Measurements from ENCODE around the gene PRKAG1. TPM values are rescaled to one million over a fixed set of nuclear protein-coding genes. Genes with fewer than 3 reads are reported as not detected.
A peak's percentile ranks its signal among the peaks of the same experiment; 100 is the strongest.

PRKAG1 gene
- total RNA-seq, 1 experiment from 2014 or later, result 41.6 TPM

DNA sequence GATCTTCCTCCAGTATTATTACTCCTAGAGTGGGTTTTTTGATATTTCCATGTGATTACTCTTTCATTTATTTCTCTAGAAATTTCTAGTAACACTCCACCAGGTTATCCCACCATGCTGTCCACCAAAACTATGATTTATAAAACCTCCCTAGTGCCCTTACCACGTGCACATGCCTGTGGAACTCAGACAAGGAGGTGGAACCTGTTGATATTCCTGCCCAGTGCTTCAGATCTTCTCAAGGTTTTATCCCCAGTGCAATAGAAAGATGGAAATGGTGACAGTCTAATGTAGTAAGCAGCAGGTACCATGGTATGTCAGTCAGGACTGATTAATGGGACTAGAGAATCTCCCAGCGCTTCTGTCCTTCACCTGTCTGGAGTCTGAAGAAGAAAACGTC lies 57.7 kb downstream of the PRKAG1 start:
- no peak for DNase-seq (ENCODE audit: low spot score)
- H3K4me1 Mint-ChIP-seq, result peaks cover 33% of the 10 kb centered on the region
- H3K27me3 Mint-ChIP-seq (ENCODE audit: low read depth), result peaks cover 7% of the 10 kb centered on the region; the same call in 1 of the 2 replicates
- no peak for TF ChIP-seq ELF4 (CRISPR knock-in tag; IDR thresholded peaks at IDR 0.05; ENCODE audit: low read depth)
- TF ChIP-seq, protein P1, sequence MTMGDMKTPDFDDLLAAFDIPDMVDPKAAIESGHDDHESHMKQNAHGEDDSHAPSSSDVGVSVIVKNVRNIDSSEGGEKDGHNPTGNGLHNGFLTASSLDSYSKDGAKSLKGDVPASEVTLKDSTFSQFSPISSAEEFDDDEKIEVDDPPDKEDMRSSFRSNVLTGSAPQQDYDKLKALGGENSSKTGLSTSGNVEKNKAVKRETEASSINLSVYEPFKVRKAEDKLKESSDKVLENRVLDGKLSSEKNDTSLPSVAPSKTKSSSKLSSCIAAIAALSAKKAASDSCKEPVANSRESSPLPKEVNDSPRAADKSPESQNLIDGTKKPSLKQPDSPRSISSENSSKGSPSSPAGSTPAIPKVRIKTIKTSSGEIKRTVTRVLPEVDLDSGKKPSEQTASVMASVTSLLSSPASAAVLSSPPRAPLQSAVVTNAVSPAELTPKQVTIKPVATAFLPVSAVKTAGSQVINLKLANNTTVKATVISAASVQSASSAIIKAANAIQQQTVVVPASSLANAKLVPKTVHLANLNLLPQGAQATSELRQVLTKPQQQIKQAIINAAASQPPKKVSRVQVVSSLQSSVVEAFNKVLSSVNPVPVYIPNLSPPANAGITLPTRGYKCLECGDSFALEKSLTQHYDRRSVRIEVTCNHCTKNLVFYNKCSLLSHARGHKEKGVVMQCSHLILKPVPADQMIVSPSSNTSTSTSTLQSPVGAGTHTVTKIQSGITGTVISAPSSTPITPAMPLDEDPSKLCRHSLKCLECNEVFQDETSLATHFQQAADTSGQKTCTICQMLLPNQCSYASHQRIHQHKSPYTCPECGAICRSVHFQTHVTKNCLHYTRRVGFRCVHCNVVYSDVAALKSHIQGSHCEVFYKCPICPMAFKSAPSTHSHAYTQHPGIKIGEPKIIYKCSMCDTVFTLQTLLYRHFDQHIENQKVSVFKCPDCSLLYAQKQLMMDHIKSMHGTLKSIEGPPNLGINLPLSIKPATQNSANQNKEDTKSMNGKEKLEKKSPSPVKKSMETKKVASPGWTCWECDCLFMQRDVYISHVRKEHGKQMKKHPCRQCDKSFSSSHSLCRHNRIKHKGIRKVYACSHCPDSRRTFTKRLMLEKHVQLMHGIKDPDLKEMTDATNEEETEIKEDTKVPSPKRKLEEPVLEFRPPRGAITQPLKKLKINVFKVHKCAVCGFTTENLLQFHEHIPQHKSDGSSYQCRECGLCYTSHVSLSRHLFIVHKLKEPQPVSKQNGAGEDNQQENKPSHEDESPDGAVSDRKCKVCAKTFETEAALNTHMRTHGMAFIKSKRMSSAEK (CRISPR knock-in tag; IDR thresholded peaks at IDR 0.05; ENCODE audit: borderline replicate concordance), result no peak
- no peak for TF ChIP-seq MXD4 (CRISPR knock-in tag; IDR thresholded peaks at IDR 0.05; ENCODE audit: borderline replicate concordance)
- TF ChIP-seq, protein P2, sequence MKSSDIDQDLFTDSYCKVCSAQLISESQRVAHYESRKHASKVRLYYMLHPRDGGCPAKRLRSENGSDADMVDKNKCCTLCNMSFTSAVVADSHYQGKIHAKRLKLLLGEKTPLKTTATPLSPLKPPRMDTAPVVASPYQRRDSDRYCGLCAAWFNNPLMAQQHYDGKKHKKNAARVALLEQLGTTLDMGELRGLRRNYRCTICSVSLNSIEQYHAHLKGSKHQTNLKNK (CRISPR knock-in tag; IDR thresholded peaks at IDR 0.05), result no peak
- TF ChIP-seq ETV6 (CRISPR knock-in tag; IDR thresholded peaks at IDR 0.05), result no peak
- no peak for TF ChIP-seq ZNF219 (CRISPR knock-in tag; IDR thresholded peaks at IDR 0.05; ENCODE audit: borderline replicate concordance)
- no peak for TF ChIP-seq ZNF671 (CRISPR knock-in tag; IDR thresholded peaks at IDR 0.05)
- no peak for TF ChIP-seq GRHL2 (CRISPR knock-in tag; IDR thresholded peaks at IDR 0.05; ENCODE audit: insufficient replicate concordance, severe bottlenecking)
- no peak for TF ChIP-seq ZNF232 (CRISPR knock-in tag; IDR thresholded peaks at IDR 0.05)
- no peak for TF ChIP-seq CREB1 (CRISPR knock-in tag; IDR thresholded peaks at IDR 0.05)
- TF ChIP-seq, protein P3, sequence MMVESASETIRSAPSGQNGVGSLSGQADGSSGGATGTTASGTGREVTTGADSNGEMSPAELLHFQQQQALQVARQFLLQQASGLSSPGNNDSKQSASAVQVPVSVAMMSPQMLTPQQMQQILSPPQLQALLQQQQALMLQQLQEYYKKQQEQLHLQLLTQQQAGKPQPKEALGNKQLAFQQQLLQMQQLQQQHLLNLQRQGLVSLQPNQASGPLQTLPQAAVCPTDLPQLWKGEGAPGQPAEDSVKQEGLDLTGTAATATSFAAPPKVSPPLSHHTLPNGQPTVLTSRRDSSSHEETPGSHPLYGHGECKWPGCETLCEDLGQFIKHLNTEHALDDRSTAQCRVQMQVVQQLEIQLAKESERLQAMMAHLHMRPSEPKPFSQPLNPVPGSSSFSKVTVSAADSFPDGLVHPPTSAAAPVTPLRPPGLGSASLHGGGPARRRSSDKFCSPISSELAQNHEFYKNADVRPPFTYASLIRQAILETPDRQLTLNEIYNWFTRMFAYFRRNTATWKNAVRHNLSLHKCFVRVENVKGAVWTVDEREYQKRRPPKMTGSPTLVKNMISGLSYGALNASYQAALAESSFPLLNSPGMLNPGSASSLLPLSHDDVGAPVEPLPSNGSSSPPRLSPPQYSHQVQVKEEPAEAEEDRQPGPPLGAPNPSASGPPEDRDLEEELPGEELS (CRISPR knock-in tag; IDR thresholded peaks at IDR 0.05), result no peak
- TF ChIP-seq CREM (CRISPR knock-in tag; IDR thresholded peaks at IDR 0.05), result no peak
- no peaks in the 10 kb centered on the region for H3K36me3 Mint-ChIP-seq
- ATAC-seq, result no peak
- ChIA-PET POLR2A (no interaction called here), CTCF (interaction anchor here (1.3 to 1.5 kb wide), 2 partner anchors 27 to 36 kb away, joined by 5 to 7 read pairs; no protein-coding TSS in a partner anchor)
- no peaks in the 10 kb centered on the region for H3K9me3 Mint-ChIP-seq
- H3K4me3 Mint-ChIP-seq, result no peak overlapping the region
- no peak overlapping the region for H3K27ac Mint-ChIP-seq

DNA sequence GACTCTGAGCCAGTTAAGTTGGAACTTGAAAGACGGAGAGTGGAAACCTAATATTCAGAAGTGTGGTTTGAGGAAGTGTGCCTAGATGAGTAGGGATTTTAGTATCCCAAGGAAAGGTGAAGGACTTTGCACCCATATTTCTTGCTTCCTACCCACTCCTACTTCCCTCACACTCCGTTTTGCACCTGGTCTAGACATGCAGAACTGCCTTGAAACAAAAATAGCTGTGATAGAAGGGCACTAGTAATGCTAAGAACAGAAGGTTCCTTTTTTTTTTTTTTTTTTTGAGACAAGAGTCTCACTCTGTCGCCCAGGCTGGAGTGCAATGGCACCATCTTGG lies 60.6 kb downstream of the PRKAG1 start:
- peaks cover 7% of the 10 kb centered on the region; the same call in 1 of the 2 replicates for H3K27me3 Mint-ChIP-seq (ENCODE audit: low read depth)
- H3K36me3 Mint-ChIP-seq, result peaks cover 11% of the 10 kb centered on the region
- no peaks in the 10 kb centered on the region for H3K9me3 Mint-ChIP-seq
- peaks cover 31% of the 10 kb centered on the region for H3K4me1 Mint-ChIP-seq
- DNase-seq (ENCODE audit: low spot score) (no peak), ATAC-seq (no peak)
- peak overlapping the region; percentile 95 for H3K4me3 Mint-ChIP-seq
- H3K27ac Mint-ChIP-seq, result peak overlapping the region; percentile 80
- POLR2A ChIA-PET, result interaction anchor here (0.6 to 1.8 kb wide), 8 partner anchors 10 to 384 kb away, joined by 3 to 10 read pairs (median 5); partner anchors contain the start of genes DDX23 and FKBP11
- CTCF ChIA-PET, result interaction anchor here (0.7 to 3.6 kb wide), 17 partner anchors 8 to 205 kb away, joined by 3 to 38 read pairs (median 10); partner anchors contain the start of genes WNT1 and WNT10B
- TF ChIP-seq NFYB (CRISPR knock-in tag; conservative IDR thresholded peaks at IDR 0.05; ENCODE audit: low read depth), result no peak
- TF ChIP-seq ZNF317 (CRISPR knock-in tag; IDR thresholded peaks at IDR 0.05; ENCODE audit: borderline replicate concordance, low read depth), result no peak
- TF ChIP-seq JUN (CRISPR knock-in tag; IDR thresholded peaks at IDR 0.05), result no peak
- TF ChIP-seq, protein P4, sequence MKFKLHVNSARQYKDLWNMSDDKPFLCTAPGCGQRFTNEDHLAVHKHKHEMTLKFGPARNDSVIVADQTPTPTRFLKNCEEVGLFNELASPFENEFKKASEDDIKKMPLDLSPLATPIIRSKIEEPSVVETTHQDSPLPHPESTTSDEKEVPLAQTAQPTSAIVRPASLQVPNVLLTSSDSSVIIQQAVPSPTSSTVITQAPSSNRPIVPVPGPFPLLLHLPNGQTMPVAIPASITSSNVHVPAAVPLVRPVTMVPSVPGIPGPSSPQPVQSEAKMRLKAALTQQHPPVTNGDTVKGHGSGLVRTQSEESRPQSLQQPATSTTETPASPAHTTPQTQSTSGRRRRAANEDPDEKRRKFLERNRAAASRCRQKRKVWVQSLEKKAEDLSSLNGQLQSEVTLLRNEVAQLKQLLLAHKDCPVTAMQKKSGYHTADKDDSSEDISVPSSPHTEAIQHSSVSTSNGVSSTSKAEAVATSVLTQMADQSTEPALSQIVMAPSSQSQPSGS (CRISPR knock-in tag; IDR thresholded peaks at IDR 0.05; ENCODE audit: borderline replicate concordance, low read depth), result no peak
- TF ChIP-seq, protein P5, sequence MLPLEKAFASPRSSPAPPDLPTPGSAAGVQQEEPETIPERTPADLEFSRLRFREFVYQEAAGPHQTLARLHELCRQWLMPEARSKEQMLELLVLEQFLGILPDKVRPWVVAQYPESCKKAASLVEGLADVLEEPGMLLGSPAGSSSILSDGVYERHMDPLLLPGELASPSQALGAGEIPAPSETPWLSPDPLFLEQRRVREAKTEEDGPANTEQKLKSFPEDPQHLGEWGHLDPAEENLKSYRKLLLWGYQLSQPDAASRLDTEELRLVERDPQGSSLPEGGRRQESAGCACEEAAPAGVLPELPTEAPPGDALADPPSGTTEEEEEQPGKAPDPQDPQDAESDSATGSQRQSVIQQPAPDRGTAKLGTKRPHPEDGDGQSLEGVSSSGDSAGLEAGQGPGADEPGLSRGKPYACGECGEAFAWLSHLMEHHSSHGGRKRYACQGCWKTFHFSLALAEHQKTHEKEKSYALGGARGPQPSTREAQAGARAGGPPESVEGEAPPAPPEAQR (CRISPR knock-in tag; IDR thresholded peaks at IDR 0.05), result no peak
- TF ChIP-seq, protein P6, sequence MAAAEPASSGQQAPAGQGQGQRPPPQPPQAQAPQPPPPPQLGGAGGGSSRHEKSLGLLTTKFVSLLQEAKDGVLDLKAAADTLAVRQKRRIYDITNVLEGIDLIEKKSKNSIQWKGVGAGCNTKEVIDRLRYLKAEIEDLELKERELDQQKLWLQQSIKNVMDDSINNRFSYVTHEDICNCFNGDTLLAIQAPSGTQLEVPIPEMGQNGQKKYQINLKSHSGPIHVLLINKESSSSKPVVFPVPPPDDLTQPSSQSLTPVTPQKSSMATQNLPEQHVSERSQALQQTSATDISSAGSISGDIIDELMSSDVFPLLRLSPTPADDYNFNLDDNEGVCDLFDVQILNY (CRISPR knock-in tag; IDR thresholded peaks at IDR 0.05), result no peak
- no peak for TF ChIP-seq ZNF396 (CRISPR knock-in tag; IDR thresholded peaks at IDR 0.05; ENCODE audit: borderline replicate concordance)
- TF ChIP-seq, protein P7, sequence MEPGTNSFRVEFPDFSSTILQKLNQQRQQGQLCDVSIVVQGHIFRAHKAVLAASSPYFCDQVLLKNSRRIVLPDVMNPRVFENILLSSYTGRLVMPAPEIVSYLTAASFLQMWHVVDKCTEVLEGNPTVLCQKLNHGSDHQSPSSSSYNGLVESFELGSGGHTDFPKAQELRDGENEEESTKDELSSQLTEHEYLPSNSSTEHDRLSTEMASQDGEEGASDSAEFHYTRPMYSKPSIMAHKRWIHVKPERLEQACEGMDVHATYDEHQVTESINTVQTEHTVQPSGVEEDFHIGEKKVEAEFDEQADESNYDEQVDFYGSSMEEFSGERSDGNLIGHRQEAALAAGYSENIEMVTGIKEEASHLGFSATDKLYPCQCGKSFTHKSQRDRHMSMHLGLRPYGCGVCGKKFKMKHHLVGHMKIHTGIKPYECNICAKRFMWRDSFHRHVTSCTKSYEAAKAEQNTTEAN (CRISPR knock-in tag; IDR thresholded peaks at IDR 0.05), result no peak
- TF ChIP-seq, protein P8, sequence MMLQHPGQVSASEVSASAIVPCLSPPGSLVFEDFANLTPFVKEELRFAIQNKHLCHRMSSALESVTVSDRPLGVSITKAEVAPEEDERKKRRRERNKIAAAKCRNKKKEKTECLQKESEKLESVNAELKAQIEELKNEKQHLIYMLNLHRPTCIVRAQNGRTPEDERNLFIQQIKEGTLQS (CRISPR knock-in tag; conservative IDR thresholded peaks at IDR 0.05), result no peak
- TF ChIP-seq FOXP1 (CRISPR knock-in tag; IDR thresholded peaks at IDR 0.05; ENCODE audit: borderline replicate concordance), result no peak
